Stimulated activated CD8-positive, alpha-beta memory T cell treated with anti-CD3 and anti-CD28 coated beads, Interleukin-7, amount 100 ng/mL, for 1 hour (primary cell): ENCODE data around the gene CHI3L1.

Experiments used
- DNase-seq, 2 donors: peaks; one replicate each; pipeline ENCODE4 v3.0.0-alpha.2; 2020; ENCODE audit warnings: low read depth in 2 of 2

The CHI3L1 gene

DNA sequence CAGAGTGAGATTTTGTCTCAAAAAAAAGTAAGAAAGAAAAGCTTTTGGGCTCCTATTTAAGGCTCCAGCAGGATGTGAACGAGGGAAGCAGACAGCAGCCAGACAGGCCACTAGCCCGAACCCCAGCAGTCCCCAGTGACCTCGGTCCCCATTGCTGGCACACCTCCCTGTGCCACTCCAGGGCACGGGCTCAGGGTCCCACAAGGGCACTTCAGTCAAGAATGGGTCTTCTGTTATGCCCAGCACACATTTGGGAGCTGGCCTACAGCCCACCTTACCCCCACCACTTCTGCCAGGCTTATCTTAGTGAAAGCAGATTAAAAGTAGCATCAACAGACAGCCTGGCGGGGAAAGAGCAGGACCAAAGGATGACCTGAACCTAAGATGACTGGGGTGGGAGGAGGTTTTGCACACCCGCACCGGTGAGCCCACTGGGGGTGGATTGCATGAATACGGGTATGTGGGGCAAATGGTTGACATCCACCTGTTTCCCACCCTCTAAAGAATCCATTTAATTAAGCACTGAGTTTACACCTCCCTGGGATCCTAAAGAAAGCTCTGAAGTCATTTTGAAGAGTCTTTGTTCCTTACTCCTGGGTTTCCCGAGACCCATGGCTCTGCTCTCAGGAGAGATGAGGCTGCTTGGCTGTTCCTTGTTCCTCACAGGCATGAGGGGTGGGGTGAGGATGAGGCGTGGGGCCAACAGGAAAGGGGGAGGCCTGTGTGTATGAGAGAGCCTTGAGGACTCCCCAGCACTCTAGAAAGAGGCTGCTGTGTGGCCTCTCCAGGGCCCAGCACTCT lies 4.7 kb downstream of the CHI3L1 start:
- no peak for DNase-seq

DNA sequence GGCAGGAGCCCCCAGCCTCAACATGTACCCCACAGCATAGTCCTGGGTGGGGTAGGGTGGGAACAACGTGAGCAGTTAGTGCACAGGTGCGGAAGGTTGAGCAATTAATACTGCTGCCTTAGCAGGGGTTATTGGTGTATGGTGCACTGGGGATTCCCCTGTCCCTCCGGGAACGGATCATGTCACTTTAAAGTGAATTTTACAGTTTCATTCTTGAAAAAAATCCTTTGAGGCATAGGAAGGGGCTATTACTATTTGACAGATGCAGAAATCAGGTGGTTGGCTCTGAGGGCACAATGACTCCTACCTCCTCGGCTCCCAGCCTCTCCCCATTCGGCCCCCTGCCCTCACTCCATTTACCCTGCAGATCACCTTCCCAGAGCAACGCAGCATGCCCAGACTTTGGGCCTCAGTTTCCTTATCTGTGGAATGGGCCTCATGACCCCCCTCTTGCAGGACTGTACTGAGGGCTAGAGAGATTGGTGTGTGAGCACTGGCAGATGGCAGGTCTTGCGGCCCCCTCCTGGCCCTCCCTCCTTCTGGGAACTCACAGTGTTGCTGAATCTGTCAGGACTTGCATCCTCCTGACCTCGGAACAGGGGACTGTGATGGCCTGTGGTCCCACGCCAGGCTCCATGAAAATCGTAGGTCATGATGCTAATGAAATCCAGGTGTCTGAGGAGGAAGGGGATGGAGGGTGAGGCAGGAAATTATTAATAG lies 5.7 kb downstream of the CHI3L1 start:
- no peak for DNase-seq

DNA sequence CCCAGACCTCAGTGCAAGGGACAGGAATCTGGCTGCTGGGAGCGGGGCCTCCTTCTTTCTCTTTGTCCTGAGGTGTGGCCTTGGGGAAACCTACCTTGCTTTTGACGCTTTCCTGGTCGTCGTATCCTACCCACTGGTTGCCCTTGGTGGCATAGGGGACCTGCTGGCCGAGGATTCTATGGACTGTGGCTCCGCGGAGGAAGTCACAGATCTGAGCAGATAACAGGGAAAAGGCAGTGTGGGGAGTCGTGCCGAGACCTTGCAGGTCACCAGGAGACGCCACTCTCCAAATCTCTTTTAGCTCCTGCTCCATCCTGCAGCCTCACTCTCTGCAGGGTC lies 6.9 kb downstream of the CHI3L1 start:
- DNase-seq: no peak

DNA sequence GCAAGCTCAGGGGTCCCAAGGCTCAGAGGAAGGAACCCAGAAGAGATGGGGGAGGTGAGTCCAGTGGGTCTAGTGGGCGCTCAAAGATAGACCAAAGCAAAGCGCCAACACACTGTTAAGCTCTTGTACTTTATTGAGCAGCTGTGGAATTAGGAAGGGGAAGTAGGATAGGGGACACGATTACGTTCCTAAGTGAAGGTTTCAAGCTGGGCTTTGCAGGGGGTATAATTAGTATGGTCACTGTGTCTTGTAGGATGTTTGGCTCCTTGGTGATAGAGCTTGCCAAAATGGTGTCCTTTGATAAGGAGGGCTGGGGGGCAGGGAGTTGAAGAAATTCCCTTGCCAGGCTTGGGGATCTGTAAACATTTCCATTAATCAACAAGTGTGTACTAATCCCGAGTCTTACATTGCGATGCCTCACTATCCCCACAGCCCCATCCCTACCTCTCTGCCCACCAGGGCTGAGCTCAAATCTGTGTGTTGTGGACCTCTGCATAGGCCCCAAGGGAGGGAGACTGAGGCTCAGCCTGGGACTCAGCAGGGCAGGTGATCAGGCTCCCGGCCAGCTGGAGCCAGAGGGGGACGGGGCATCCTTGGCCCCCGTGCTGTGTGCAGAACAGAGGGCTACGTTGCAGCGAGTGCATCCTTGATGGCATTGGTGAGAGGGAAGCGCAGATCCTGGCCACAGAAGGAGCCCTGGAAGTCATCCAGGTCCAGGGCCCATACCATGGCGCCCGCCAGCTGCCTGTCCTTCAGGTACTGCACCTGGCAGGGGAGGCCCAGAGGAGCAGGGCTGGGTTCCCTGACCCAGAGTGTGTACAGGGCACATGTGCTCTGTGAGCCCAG lies 7.5 kb downstream of the CHI3L1 start:
- no peak for DNase-seq

DNA sequence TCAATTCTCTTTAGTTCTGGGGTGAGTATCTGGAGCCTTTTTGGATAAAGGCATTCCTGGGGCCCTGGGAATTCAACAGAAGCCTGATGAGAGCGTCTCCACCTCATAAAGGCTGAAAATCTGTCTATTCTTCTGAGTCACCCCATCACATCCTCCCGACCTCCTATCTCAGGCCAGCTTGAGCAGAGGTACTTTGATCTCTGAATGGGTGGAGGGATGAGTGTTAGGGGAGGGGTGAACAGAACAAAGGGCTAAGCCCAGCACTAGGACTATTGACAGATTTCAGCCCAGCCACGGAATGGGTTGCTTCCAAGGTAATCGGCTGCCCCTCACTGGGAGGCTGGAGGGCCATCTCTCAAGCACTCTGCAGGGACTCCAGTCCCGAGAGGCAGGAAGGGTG lies 8.4 kb downstream of the CHI3L1 start:
- DNase-seq: no peak

DNA sequence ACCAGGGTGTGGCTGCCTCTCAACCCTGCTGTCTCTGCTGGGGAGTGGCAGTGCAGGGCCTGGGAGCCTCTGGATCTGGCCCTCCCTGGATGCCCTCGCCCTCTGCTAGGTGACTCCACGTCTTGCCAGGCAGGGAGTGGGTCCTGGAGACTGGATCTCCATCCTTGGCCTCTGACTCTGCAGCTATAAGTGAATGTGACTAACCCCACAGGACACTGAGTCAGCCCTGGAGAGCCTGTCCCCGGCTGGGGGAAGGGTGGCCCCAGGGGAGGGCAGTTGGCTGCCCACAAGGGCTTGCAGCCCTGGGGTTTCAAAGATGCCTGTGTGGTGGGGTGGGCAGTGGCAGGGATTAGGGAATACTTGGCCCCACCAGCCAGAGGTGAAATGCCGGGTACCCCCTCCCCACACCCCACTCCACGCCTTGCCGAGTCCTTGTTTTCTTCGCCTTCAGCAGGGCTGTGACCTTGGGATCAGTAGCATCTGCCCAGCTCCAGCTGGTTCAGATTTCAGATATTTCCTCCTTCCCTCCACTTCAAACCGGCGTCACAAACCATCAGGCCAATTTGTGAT lies 8.9 kb downstream of the CHI3L1 start:
- DNase-seq: no peak

DNA sequence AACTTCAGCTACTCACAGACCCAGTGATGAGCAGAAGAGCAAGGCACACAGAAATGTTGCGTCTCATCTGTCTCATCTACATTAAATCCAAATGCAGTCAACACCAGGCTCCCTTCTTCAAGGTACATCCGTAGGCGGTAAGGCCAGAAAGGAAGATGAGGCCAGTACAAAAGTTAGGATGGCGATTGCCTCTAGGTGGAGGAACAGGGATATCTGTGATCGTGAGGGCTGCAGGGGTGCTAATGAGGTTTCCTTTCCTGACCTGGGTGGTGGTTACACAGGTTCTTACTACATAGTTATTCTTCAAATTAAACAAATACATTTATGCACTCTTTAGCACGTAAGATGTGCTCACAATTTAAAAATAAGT lies 9.5 kb downstream of the CHI3L1 start:
- DNase-seq: no peak

DNA sequence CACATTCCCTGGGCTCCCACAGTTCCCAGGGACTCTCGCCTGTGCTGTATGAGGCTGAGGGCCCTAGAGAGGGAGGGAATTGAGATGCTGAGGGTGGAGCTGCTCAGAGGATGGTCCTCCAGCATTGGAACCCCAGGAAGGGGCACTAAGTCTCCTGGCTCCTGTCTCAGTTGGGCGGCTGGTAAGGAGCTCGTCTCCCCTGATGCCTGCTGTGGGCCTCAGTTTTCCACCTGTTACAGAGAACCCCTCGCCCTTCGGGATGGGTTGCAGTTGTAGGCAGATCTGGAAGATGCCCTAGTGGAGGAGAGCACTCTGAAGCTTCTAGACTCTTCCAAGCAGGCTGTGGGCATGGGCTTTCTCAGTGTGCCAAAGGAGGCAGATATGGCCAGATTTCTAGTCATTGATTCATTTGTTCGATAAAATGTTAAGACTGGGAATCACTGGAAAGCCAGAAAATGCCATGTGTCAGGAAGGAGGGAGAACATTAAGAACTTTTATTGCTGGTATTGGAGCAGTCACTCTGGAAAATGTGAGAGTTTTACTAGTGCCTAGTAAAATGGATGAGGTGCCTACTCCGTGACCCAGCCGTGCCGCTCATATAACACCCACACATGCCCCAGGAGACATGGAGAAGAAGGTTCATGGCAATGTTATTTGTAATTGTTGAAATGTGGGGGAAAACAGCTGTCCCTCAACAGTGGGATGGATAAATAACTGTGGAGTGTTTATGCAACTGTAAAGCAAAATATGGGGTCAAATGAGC lies 10.1 kb downstream of the CHI3L1 start:
- DNase-seq: no peak

DNA sequence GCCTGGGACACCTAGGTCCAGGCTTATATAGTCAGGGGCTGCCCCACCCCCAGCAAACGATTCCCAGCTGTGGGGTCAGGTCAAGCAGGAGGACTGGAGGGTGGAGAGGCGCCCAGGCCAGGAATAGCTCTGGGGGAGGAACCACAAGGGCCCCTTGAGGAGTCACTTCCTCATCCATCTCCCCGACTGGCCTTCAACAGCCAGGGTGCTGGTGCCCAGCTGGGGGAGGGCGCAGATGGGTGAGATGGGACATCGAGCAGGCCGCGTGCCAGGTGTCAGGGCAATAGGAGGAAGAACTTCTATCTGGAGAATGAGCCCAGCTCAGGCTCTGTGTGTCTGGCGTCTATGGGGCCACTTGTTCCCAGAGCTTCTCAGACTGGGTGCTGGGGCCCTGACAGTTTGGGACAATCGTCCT lies 10.7 kb downstream of the CHI3L1 start:
- DNase-seq: no peak

DNA sequence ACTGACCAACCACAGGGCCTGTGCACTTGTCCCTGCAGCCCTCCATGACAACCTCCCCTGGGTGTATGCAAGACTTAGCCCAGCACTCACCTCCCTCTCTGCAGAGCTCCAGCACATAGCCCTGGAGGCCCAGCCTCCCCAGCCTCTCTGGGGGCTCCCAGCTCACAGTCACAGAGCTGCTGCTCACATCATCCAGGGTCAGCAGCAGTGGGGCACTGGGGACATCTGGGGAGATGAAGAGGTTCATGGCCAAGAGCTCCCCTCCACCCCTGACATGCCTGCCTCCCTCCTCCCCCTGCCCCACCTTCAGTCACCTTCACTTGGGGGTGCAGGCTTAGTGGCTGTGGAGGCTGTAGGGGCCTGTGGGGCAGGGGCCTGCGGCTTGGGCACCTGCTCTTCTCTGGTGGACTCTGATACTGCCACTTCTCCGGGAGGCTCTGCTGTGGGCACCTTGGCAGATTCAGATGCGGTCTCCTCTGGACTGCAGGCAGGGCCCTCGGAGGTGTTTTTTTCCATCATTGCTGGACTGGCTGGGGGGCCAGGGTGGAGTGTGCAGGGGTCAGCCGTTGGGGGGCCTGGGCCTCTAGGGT lies 11.2 kb downstream of the CHI3L1 start, which contains the start of gene MYBPH:
MYBPH (minus strand) TSS at position 590 of the 590 bp plus-strand sequence; CDS start at position 519, 71 bp downstream.
- no peak for DNase-seq

DNA sequence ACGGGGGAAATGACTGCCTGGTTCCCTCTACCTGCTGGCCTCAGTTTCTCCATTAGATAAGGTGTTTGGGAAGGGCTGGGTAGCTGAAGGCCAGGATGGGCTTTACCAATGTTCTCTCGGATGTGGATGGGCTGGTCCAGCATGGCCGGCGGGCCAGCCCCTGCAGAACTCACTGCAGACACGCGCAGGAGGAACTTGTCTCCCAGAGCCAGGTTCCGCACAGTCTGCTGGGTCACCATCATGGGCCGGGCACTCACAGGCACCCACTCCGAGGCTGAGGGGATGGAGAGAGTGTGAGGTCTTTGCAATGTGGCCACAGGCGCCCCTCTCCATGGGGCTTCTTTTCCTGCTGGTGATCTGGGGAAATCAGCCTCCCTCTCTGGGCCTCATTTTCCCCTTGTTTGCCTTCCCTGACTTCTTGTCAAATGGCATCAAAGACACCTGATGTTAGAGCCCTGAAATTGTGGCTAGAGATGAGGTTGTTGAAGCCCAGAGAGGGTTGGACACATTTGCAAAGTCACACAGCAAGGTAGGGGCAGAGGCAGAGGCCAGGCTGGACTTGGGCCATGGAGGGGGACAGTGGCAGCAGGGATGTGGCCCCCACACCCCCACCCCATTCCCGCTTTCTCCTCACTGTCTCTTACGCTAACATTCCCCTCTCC lies 12.0 kb downstream of the CHI3L1 start:
- no peak for DNase-seq

DNA sequence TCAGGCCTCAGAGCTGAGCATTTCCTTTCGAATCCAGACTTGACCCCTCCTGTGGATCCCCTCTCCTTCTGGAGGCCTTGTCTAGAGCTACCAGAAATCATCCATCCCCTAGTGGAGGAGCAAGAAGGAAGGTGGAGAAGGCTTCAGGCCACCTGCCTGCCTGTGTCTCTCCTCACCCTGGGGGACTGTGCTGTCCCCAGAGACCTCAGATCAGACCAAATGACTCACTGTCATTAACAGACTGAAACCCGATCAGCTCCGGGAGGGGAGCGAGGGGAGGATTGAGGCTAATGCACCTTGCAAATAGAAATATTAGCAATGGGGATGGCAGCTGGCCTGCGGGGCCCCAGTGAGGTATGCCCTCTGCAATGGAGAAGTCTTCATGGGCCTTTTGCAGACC lies 12.9 kb downstream of the CHI3L1 start:
- no peak for DNase-seq

DNA sequence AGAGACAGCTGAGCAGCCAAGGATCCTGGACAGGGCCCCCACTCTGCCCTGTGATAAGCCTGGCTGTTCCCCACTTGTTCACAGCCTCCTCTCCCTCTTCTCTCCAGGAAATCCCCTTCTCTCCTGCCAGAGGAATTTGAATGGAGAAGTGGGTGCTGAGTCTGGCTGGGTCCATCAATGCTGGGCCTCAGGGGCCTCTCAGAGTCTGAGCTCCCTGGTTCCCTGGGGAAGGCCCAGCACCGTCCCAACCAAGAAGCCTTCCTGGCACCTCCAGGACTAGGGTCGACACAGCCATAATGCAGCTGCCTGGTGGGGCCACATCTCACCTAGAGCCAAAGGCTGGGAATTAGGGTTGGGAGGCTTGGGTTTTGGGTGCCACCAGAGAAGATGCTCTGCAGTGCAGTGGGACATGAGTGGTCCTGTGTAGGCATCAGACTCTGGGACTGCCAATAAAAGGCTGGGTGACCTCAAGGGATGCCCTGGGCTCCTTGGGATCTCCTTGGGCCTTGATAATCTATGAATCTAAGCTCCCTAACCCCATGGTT lies 13.4 kb downstream of the CHI3L1 start:
- no peak for DNase-seq

DNA sequence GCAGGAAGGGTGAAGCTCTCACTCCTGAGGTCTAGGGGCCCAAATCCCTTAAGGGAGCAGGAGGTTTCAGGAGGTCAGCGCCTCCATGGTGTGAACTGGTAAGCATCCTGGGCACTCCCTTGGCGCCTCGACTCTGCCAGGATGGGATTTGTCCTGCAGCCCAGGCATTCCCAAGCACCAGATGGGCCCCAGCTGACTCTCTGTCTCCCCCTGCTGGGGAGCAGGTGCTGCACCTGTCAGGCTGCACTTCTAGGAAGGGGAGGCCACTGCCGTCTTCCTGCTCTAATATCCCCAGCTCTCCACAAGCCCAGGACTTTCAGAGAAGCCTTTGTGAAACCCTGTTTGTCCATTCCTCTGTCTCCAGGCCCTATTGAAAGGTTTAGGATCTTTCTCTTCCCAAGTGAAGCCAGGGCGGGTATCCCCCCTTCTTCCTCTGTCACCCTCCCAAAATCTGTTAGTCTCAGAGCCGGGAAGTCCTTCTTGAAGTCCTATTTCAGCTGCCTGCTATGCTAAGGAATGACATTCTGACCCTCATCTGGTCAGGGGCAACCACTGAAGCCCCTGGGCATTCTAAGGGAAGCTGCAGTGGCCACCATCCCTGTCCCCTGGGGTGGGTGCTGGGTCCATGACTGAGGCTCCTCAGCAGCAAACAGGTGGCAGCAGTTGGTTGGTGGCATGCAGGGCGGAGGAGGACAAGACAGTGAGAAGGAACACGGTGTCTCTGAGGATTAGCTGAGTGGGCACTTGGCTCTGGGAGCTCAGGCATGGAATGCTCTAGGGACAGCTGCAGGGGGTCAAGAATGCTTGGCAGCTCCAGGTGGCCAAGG lies 14.1 kb downstream of the CHI3L1 start:
- DNase-seq: peak; percentile 4 to 10

DNA sequence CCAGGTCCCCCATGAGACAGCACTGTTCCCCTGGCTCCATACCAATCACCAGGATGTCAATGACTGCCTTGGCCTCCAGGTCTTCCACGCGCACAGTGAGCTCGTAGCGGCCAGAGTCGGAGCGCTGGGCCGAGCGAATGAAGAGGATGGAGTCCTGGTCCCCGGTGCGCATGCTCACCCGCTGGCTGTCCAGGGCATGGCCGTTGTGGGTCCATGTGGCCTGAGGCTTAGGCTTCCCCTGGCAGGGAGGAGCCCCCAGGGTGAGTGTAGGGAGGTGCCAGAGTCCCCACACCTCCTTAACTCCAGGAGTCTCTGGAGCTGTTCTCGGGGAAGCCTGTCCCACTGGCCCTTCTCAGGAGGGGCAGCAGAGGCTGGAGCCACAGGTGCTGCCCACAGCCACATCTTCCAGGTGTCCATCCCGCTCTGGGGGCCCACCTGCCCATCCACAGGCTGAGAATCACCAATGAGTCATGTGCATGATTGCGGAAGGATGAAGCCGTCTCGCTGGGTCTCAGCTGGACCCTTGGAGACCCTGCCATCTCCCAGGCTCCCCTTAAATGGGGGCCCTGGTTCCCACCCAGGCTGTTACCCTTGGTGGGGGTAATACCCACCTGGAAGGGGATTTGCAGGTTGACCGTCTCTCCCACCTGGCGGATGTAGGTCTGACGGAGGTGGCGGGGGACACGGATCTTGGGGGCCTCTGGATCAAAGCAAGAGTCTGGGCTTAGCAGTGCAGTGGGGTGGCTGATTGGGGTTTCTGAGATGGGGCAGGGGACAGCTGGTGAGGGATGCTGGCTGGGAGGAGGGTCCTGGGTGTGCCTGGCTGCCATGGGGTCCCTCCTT lies 14.9 kb downstream of the CHI3L1 start:
- no peak for DNase-seq

DNA sequence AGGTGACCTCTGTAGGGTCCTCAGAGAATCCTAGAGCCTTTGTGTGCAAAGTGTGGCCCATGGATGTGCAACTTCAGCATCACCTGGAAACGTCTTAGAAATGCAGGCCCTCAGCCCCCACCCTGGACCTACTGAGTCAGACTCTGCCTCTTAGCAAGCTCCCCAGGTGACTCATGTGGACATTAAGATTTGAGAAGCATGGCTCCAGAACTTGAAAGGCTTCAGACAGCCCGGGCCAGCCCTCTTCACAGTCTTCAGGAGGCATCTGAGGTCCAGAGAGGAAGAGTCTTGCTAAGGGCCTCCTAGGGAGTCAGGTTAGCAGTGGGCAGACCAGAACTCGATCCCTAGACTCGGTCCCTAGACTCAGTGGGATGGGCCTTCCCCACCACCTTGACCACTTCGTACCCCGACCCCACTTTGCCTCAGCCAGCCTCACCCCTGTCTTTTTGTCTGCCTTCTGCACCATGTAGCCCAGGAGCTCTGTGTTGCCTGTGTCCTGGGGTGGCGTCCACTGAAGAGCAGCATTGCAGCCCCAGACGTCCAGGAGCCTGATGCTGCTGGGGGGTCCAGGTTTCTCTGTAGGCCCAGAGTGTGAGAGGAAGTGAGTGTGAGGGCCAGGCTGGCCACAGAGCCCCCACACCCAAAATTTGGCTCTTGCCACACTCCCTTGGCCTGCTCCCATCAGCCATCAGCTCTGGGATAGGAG lies 15.7 kb downstream of the CHI3L1 start:
- no peak for DNase-seq

DNA sequence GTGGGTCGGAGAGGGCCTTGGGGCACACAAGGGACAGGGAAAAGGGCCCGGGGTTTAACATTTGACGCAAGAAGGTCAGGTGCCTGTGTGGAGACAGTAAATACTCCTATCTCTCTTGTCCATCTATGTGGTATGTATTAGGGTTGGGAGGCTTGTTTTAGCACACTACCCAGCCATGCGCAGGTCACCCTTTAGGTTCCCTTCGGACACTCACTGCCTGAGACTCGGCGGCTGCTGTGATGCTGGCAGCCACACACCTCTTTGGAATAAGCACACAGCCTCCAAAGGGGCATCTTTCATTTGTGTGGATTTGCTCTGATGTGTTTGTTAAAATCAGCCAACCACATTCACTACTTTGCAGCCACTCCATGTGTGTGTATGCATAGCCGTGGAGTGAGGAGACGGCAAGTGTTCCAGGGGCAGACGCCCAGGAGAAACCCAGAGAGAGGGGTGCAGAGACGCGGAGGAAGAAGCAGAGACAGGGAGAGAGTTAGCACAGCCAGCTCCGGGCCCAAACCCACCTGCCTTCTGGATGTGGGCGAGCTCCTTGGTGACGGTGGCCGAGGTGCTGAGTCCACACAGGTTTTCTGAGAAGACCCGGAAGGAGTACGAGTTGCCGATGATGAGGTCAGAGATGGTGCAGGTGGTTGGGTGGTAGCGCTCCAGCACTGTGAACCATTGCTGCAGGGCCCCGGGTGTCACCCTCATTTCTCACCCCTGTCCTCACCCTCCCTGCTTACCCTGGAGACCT lies 16.6 kb downstream of the CHI3L1 start:
- no peak for DNase-seq
